Measurements from ENCODE around the gene VWF. TPM values are rescaled to one million over a fixed set of nuclear protein-coding genes. Genes with fewer than 3 reads are reported as not detected.

Gene VWF
- total and polyA plus RNA-seq, 2 donors (not counting 3 experiments of a cell fraction or from before 2014, with no cell fraction given) = 1,041 to 2,328 TPM

GRCh38 chr12:6157482-6157881 lies 33.0 kb upstream of the VWF start:
- FAIRE-seq (no peak), DNase-seq (ENCODE audit: low read depth, low spot score) (no peak)
- H3K36me3 ChIP-seq (ENCODE audit: control insufficient read depth in 2 of 2, extremely low read depth in 1 of 2, insufficient read depth in 2 of 2, low read length in 2 of 2) = no peaks in the 10 kb centered on the region
- BruUV-seq (replicated peaks) = no TSS peak
- H3K9me1 ChIP-seq (replicated peaks; ENCODE audit: control insufficient read depth, extremely low read depth, insufficient read depth, low read length) = no peaks in the 10 kb centered on the region
- no peak overlapping the region for H3K9ac ChIP-seq (replicated peaks; ENCODE audit: extremely low read depth, insufficient read depth, low read length)
- peak overlapping the region; percentile 93 for H3K27ac ChIP-seq (ENCODE audit: insufficient read depth, low read depth, low read length)
- ChIA-PET POLR2A (interaction anchor here (2.6 kb wide), 1 partner anchor 10 kb away, joined by 16 read pairs; no protein-coding TSS in a partner anchor), CTCF (interaction anchor here (0.9 to 3.1 kb wide), 5 partner anchors 10 to 127 kb away, joined by 3 to 11 read pairs (median 4); no protein-coding TSS in a partner anchor)
- H4K20me1 ChIP-seq (replicated peaks; ENCODE audit: control insufficient read depth, extremely low read depth, insufficient read depth, low read length) = no peaks in the 10 kb centered on the region
- H3K27me3 ChIP-seq (ENCODE audit: control insufficient read depth in 2 of 2, insufficient read depth in 2 of 2, low read length in 2 of 2) = no peaks in the 10 kb centered on the region
- no peak for TF ChIP-seq EZH2 (IDR thresholded peaks at IDR 0.05; ENCODE audit: borderline replicate concordance, low read depth, low read length, severe bottlenecking)
- TF ChIP-seq MYC (IDR thresholded peaks at IDR 0.05; ENCODE audit: low read depth, low read length) = no peak
- TF ChIP-seq FOS (IDR thresholded peaks at IDR 0.05; ENCODE audit: borderline replicate concordance, insufficient read depth, low read length) = no peak
- TF ChIP-seq JUN (IDR thresholded peaks at IDR 0.05; ENCODE audit: borderline replicate concordance, insufficient read depth, insufficient read length, low read depth) = no peak
- TF ChIP-seq MAX (IDR thresholded peaks at IDR 0.05; ENCODE audit: insufficient read depth, insufficient read length) = no peak
- TF ChIP-seq CTCF (IDR thresholded peaks at IDR 0.05; ENCODE audit: extremely low read depth in 1 of 2, insufficient read depth in 1 of 2, low read depth in 1 of 2, low read length in 2 of 2) = no peak
- no peak for TF ChIP-seq GATA2 (IDR thresholded peaks at IDR 0.05; ENCODE audit: insufficient read depth, insufficient read length, low read depth, low read length)
- no peak for TF ChIP-seq POLR2AphosphoS5 (IDR thresholded peaks at IDR 0.05; ENCODE audit: insufficient read depth, low read depth, low read length)
- TF ChIP-seq POLR2A (IDR thresholded peaks at IDR 0.05; ENCODE audit: low read depth, low read length) = no peak
- dilution Hi-C loops (cut with MboI; ENCODE audit: extremely low pct_ligation_motif_present, low sequenced_read_pairs) = no loop called here
- H2AFZ ChIP-seq (ENCODE audit: low read depth, low read length) = no peak overlapping the region
- no peaks in the 10 kb centered on the region for H3K9me3 ChIP-seq (replicated peaks; ENCODE audit: control insufficient read depth, insufficient read depth, low read length)
- no peaks in the 10 kb centered on the region for H3K79me2 ChIP-seq (ENCODE audit: control insufficient read depth, insufficient read depth, low read length)
- no peak overlapping the region for H3K4me3 ChIP-seq (replicated peaks in 1 of 3; ENCODE audit: insufficient read depth in 1 of 3, low read depth in 1 of 3, low read length in 3 of 3)
- intact Hi-C loops (cut with micrococcal nuclease) = no loop called here
- H3K4me1 ChIP-seq (ENCODE audit: control insufficient read depth, extremely low read depth, insufficient read depth, low read length) = peaks cover 42% of the 10 kb centered on the region
- peak overlapping the region; percentile 40 for H3K4me2 ChIP-seq (ENCODE audit: insufficient read depth, low read length)

Measured in endothelial cell of umbilical vein (primary cell).